ENCODE data around the gene OR51B5.
"Not testable (repeated sequence)": the region's sequence is repeated elsewhere in the genome, so short reads cannot be mapped to it uniquely, and the experiment has no call there.

OR51B5 gene

DNA sequence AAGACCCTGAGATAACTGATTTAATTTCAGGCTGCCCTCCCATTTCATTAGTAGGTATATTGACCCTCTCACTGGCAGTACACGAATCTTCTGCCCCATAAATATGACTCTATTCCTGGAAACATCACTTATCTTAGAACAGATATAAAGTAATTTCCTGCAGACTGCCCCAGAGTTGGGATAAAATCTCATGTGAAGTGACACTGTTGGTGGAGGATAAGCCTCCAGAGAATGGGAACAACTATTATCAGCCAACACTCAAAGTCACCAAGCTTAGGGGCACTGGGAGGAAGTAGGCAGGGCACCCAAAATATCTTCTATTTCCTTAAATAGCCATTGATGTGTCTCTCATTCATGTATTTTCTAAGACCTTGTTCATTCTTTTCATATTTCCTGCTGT, 8.2 kb downstream of the OR51B5 start:
- no peak for DNase-seq (ENCODE audit: low read depth in 2 of 2)

GRCh38 chr11:5324197-5324596, 19.1 kb downstream of the OR51B5 start, which contains the start of gene OR51B2:
TSS of gene OR51B2 (minus strand) at chr11:5324297. CDS start at chr11:5324297, 0 bp downstream.
- no peak for DNase-seq (ENCODE audit: low read depth in 2 of 2)

GRCh38 chr11:5317292-5317691, 26.0 kb downstream of the OR51B5 start:
- DNase-seq (ENCODE audit: low read depth in 2 of 2), result no peak

DNA sequence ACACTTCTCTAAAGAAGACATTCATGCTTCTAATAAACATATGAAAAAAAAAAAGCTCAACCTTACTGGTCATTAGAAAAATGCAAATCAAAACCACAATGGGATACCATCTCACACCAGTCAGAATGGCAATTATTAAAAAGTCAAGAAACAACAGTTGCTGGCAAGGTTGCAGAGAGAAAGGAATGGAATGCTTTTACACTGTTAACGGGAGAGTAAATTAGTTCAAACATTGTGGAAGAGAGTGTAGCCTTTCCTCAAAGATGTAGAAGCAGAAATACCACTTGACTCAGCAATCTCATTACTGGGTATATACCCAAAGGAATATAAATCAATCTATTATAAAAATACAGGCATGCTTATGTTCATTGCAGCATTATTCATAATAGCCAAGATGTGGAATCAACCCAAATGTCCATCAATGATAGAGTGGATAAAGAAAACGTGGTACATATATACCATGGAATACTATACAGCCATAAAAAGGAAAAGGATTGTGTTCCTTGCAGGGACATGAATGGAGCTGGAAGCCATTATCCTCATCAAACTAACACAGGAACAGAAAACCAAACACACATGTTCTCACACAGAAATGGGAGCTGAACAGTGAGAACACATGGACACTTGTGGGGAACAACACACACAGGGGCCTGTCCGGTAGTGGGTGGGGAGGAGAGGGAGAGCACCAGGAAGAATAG, 29.8 kb downstream of the OR51B5 start:
- DNase-seq (ENCODE audit: low read depth in 2 of 2), result not testable (repeated sequence)

DNA sequence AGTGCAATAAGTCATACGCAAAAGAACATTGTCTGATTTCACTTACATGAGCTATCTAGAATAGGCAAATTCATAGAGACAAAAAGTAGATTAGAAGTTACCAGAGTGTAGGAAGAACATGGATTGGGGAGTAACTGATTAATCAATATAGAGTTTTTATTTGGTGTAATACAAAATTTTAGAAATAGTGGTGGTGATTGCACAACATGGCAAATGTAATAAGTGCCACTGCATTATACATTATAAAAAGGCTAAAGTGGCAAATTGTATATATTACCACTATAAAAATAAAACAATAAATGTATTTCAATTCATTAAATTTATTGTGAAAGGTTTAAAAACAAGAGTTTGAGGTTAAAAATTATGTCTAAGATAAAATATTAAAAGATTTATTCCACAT, 32.9 kb downstream of the OR51B5 start:
- DNase-seq (ENCODE audit: low read depth in 2 of 2), result no peak

GRCh38 chr11:5307256-5308019, 35.9 kb downstream of the OR51B5 start:
- no peak for DNase-seq (ENCODE audit: low read depth in 2 of 2)

DNA sequence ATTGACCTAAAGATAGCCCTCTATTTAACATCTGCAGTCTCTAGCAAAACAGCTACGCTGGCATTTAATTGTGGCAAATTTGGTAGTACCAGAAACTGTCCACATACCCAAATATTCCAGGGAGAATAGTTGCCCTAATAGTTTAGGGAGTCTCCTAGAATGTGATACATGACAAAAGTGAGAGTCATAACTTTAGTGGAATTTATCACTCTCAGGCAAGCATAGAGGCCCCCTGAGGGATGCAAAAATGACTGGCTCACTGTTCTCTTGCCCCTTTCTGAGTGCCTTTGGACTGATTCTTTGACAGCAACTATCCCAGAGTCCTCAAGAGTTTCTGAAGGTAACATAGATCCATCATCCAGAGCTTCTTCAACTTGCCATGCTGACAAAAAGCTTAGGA, 39.3 kb downstream of the OR51B5 start:
- no peak for DNase-seq (ENCODE audit: low read depth in 2 of 2)

DNA sequence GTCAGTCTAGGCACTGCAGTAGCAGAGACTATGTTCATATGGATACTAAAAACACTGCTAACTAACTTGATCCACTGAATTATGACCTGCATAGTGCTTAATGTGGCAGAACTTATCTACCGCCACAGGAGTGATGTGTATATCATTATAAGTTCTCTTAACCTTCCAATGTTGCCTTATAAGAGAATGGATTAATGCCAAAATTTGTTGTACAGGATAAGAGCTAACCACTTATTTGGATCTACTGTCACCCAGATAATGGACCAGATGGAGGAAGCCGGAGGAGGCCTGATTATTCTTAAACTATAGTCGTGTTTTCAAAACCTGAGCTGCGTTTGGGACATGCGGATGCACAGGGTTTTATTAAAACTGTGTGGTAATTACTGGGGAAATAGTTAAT, 39.7 kb downstream of the OR51B5 start:
- DNase-seq (ENCODE audit: low read depth in 2 of 2), result no peak

- DNase-seq (ENCODE audit: low read depth in 2 of 2), result no peak
Observed at GRCh38 chr11:5301846-5302245, 41.5 kb downstream of the OR51B5 start, which contains the start of gene OR51B4. TSS of gene OR51B4 (minus strand) at chr11:5301946. CDS start at chr11:5301946, 0 bp downstream.

- no peak for DNase-seq (ENCODE audit: low read depth in 2 of 2)
Observed at GRCh38 chr11:5300251-5300650, 43.1 kb downstream of the OR51B5 start.

GRCh38 chr11:5298451-5298850, 44.9 kb downstream of the OR51B5 start:
- no peak for DNase-seq (ENCODE audit: low read depth in 2 of 2)

GRCh38 chr11:5297721-5298323, 45.5 kb downstream of the OR51B5 start:
- DNase-seq (ENCODE audit: low read depth in 2 of 2), result no peak

DNA sequence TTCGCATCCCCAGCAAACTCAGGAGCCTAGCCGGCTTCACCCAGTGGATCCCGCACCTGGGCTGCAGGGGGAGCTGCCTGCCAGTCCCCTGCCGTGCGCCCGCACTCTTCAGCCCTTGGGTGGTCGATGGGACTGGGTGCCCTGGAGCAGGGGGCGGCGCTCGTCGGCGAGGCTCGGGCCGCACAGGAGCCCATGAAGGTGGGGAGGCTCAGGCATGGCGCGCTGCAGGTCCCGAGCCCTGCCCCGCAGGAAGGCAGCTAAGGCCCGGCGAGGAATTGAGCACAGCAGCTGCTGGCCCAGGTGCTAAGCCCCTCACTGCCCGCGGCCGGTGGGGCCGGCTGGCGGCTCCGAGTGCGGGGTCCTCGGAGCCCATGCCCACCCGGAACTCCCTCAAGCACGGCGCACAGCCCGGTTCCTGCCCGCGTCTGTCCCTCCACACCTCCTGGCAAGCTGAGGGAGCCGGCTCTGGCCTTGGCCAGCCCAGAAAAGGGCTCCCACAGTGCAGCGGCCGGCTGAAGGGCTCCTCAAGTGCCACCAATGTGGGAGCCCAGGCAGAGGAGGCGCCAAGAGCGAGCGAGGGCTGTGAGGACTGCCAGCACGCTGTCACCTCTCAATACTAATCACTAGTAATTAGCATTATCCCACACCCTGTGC, 48.9 kb downstream of the OR51B5 start:
- DNase-seq (ENCODE audit: low read depth in 2 of 2), result not testable (repeated sequence)

DNA sequence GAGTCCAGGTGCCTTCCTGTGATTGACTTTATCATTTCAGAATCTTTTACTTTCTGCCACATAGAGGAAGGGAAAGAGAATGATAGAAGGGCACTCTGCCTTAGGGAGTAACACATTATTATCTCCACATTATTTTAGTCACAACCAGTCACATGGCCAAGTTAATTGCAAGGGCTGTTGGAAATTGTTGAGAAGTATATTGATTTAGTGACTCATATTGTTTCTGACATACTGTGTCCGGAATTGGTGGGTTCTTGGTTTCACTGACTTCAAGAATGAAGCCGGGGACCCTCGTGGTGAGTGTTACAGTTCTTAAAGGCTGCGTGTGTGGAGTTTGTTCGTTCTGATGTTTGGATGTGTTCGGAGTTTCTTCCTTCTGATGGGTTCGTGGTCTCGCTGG, 50.3 kb downstream of the OR51B5 start:
- DNase-seq (ENCODE audit: low read depth in 2 of 2), result no peak

Measured in stimulated activated CD8-positive, alpha-beta memory T cell treated with anti-CD3 and anti-CD28 coated beads, Interleukin-7, amount 100 ng/mL, for 1 hour (primary cell).